Muscle layer of colon (tissue), 2 donors: ENCODE measurements around the gene AP1S1.
"Not testable (repeated sequence)": the region's sequence is repeated elsewhere in the genome, so short reads cannot be mapped to it uniquely, and the experiment has no call there.

Experiments
- H3K27ac ChIP-seq: one replicate; pipeline ENCODE4 v1.7.0; 2013; ENCODE audit warnings: low read depth, mild to moderate bottlenecking, low read length, moderate library complexity
- H3K27me3 ChIP-seq, 2 donors: one replicate each; pipeline ENCODE4 v1.7.0; 2013; ENCODE audit warnings: low read length in 2 of 2, mild to moderate bottlenecking in 2 of 2; ENCODE audit not compliant: insufficient read depth in 2 of 2, control insufficient read depth in 1 of 2
- H3K36me3 ChIP-seq: one replicate; pipeline ENCODE4 v1.7.0; 2013; ENCODE audit warnings: mild to moderate bottlenecking, low read length; ENCODE audit not compliant: insufficient read depth
- H3K4me1 ChIP-seq: one replicate; pipeline ENCODE4 v1.7.0; 2013; ENCODE audit warnings: mild to moderate bottlenecking, low read length; ENCODE audit not compliant: insufficient read depth
- H3K4me3 ChIP-seq, 2 donors: one replicate each; pipeline ENCODE4 v1.7.0; 2013; ENCODE audit warnings: low read length in 2 of 2, low read depth in 1 of 2, mild to moderate bottlenecking in 1 of 2, moderate library complexity in 1 of 2
- H3K9ac ChIP-seq: one replicate; pipeline ENCODE4 v1.7.0; 2013; ENCODE audit warnings: low read length
- H3K9me3 ChIP-seq: one replicate; pipeline ENCODE4 v1.7.0; 2013; ENCODE audit warnings: mild to moderate bottlenecking, low read length
- donor health status: abdominal sarcoma.
- donor health status: Adenocarcinoma of cecum.

AP1S1 gene

DNA sequence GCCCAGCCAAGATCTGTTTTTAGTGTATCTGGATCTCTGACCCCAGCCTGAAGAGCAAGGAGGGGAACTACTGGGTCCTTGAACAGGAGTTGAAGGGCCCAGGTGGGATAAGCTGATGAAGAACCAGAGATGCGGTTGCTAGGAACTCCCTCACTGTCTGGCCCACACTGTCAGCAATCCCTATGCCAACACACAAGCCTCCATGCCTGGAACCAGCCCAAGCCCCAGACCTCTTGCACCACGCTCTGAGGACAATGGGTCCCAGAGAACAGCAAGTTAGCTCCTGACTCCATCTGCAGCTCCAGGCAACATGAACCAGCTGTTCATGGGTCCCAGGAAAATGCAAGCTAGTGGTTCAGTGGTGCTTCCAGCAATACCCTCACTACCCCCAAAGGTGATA, 23.4 kb downstream of the AP1S1 start:
- Histone ChIP-seq H3K4me3 (no peak overlapping the region), H3K27me3 (peaks cover 45 to 90% of the 10 kb centered on the region in 2 donors), H3K4me1 (peaks cover 6% of the 10 kb centered on the region), H3K36me3 (no peaks in the 10 kb centered on the region), H3K27ac (no peak overlapping the region), H3K9ac (no peak overlapping the region), H3K9me3 (no peaks in the 10 kb centered on the region)

- H3K27me3 ChIP-seq = peaks cover 33 to 77% of the 10 kb centered on the region in 2 donors
- H3K4me1 ChIP-seq = no peaks in the 10 kb centered on the region
- H3K27ac ChIP-seq = no peak overlapping the region
- no peaks in the 10 kb centered on the region for H3K36me3 ChIP-seq
- no peaks in the 10 kb centered on the region for H3K9me3 ChIP-seq
- H3K9ac ChIP-seq = no peak overlapping the region
- H3K4me3 ChIP-seq = no peak overlapping the region
Measured at GRCh38 chr7:101179117-101179516, 24.8 kb downstream of the AP1S1 start.

DNA sequence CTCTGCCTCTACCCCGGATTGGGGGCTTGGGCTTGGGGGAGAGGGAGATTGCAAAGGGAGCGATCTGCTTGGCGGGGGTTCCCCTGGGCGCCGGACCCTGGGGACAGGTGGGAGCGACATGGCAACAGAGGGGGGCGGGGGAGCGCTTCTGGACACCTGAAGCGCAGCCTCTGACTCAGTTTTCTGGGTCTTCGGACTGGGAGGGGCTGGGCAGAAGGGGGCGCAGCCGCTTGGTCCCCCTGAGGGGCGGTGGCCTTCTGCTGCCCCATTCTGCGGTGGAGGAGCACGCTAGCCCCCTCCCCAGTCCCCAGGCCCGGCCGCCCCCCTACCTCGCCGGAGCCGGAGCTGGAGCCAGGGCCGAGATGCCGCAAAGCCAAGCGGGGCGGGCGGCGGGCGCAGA, 25.4 kb downstream of the AP1S1 start:
- Histone ChIP-seq H3K4me1 (no peaks in the 10 kb centered on the region), H3K27me3 (peaks cover 28 to 72% of the 10 kb centered on the region in 2 donors), H3K27ac (no peak overlapping the region), H3K4me3 (no peak overlapping the region), H3K9ac (no peak overlapping the region), H3K36me3 (no peaks in the 10 kb centered on the region), H3K9me3 (no peaks in the 10 kb centered on the region)

GRCh38 chr7:101180130-101180755, 26.0 kb downstream of the AP1S1 start, which contains the start of gene NAT16:
Gene NAT16 (minus strand): TSS chr7:101180293. CDS start chr7:101174807, 5,486 bp downstream.
- no peaks in the 10 kb centered on the region for H3K36me3 ChIP-seq
- H3K27ac ChIP-seq = no peak within 1 kb of the TSS
- H3K27me3 ChIP-seq = peaks cover 28 to 68% of the 10 kb centered on the region in 2 donors
- no peaks in the 10 kb centered on the region for H3K9me3 ChIP-seq
- no peak within 1 kb of the TSS for H3K9ac ChIP-seq
- no peaks in the 10 kb centered on the region for H3K4me1 ChIP-seq
- no peak within 1 kb of the TSS for H3K4me3 ChIP-seq

DNA sequence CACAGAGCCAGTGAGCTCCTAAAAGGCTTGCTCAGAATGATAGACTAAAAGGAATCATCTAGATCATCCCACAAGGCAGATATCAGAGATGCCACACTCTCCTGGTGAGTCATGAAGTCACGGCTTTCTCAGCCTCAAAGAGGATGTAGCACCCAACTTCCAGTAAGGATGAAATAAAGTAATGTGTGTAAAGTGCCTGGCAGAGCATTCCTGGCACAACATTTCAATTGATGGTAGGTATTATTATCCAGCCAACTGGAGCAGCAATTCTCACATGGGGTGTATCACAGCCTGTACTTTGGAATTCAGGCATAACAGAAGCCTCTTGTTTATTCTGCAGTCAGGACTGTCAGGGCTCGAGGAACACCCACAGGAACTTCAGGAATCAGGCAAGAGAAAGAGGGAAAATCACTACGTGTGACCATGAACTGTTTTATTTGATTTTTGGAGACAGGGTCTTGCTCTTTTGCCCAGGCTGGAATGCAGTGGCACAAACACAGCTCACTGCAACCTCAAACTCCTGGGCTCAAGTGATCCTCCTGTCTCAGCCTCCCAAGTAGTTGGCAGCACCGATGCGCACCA, 31.1 kb downstream of the AP1S1 start:
- Histone ChIP-seq H3K9me3 (no peaks in the 10 kb centered on the region), H3K36me3 (no peaks in the 10 kb centered on the region), H3K27me3 (peaks cover 4 to 18% of the 10 kb centered on the region in 2 donors), H3K4me3 (no peak overlapping the region), H3K4me1 (no peaks in the 10 kb centered on the region), H3K9ac (no peak overlapping the region), H3K27ac (no peak overlapping the region)

DNA sequence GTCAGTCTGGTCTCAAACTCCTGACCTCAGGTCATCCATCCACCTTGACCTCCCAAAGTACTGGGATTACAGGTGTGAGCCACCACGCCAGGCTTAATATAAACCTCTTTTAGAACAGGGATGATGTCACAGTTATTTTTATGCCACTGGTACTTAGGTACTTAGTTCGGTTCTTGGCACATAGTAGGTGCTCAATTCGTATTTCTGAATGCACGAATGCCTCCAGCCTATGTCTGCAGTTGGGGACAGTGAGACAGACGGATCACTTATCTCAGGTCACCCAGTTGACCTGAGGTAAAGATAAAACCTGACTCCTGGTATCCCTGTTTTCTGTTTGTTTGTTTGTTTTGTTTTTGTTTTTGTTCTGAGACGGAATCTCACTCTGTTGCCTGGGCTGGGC, 31.9 kb downstream of the AP1S1 start:
- no peaks in the 10 kb centered on the region for H3K4me1 ChIP-seq
- H3K4me3 ChIP-seq = no peak overlapping the region
- H3K27ac ChIP-seq = no peak overlapping the region
- peaks cover 0 to 10% of the 10 kb centered on the region in 2 donors for H3K27me3 ChIP-seq
- no peaks in the 10 kb centered on the region for H3K9me3 ChIP-seq
- no peaks in the 10 kb centered on the region for H3K36me3 ChIP-seq
- H3K9ac ChIP-seq = no peak overlapping the region

DNA sequence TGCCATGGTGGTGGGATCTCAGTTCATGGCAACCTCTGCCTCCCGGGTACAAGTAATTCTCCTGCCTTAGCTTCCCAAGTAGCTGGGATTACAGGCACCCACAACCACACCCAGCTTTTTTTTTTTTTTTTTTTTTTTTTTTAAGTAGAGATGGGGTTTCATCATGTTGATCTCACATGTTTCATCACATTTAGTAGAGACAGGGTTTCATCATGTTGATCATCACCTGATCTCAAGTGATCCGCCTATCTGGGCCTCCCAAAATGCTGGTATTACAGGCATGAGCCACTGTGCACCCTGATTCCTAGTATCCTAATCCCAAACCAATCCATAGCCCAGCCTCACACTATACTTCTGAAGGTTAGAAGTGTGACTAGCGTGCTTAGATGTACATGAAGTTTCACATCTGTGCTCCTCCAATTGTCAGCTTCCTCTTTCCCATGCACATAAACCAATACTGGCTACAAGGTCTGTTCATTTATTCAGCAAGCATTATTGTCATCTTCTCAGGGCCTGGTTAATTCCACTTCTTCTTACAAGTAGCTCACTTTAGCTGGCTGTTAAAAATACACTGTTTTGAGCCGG, 32.7 kb downstream of the AP1S1 start:
- Histone ChIP-seq H3K27ac (no peak overlapping the region), H3K36me3 (no peaks in the 10 kb centered on the region), H3K4me1 (no peaks in the 10 kb centered on the region), H3K4me3 (no peak overlapping the region), H3K9me3 (no peaks in the 10 kb centered on the region), H3K27me3 (peaks cover 0 to 9% of the 10 kb centered on the region in 2 donors), H3K9ac (no peak overlapping the region)

GRCh38 chr7:101189109-101189508, 34.8 kb downstream of the AP1S1 start:
- Histone ChIP-seq H3K9me3 (no peaks in the 10 kb centered on the region), H3K27ac (no peak overlapping the region), H3K4me1 (no peaks in the 10 kb centered on the region), H3K27me3 (no peaks in the 10 kb centered on the region), H3K36me3 (no peaks in the 10 kb centered on the region), H3K9ac (no peak overlapping the region), H3K4me3 (no peak overlapping the region)

GRCh38 chr7:101195884-101196283, 41.6 kb downstream of the AP1S1 start:
- Histone ChIP-seq H3K4me3 (no peak overlapping the region), H3K27ac (no peak overlapping the region), H3K27me3 (peaks cover 9 to 18% of the 10 kb centered on the region in 2 donors), H3K4me1 (no peaks in the 10 kb centered on the region), H3K9me3 (no peaks in the 10 kb centered on the region), H3K9ac (no peak overlapping the region), H3K36me3 (no peaks in the 10 kb centered on the region)

DNA sequence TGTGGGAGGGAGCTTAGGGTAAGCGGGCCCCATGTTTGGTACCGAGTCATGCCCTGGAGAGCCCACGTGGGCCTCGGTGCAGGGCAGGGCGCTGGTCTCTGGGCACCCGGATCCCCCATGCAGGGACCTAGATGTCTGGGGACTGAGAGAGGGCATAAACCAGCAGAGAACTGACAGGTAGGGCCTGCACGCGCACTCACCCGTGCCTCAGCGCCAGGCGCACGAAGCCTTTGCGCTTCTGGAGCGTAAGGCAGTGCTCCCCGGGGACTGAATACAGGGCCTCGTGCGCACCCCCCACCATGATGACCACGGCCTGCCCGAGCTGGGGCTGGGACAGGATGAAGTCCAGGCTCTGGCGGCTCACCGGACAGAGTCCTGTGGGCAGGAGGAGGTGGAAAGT, 43.7 kb downstream of the AP1S1 start:
- Histone ChIP-seq H3K27ac (no peak overlapping the region), H3K9ac (no peak overlapping the region), H3K9me3 (no peaks in the 10 kb centered on the region), H3K27me3 (peaks cover 10 to 39% of the 10 kb centered on the region in 2 donors), H3K4me3 (no peak overlapping the region), H3K4me1 (no peaks in the 10 kb centered on the region), H3K36me3 (no peaks in the 10 kb centered on the region)

DNA sequence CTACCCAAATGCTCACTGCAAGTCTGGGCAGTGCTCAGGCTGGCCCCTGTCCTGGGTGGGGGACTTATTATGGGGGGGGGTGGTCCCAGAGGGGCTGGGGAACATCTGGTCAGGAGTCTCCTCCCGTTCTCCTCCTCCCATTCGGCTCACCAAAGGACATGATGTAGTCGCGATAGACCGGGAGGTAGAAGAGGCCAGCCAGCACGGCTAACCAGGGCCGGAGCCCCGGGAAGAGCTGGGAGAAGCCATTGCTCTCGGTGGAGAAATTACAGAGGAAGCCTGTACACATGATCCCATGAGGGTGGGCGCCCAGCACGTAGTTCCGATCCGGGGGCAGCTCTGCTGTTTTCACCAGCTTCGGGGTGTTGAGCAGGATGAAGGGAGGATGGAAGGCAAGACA, 44.2 kb downstream of the AP1S1 start:
- Histone ChIP-seq H3K9ac (no peak overlapping the region), H3K36me3 (no peaks in the 10 kb centered on the region), H3K4me1 (no peaks in the 10 kb centered on the region), H3K27ac (no peak overlapping the region), H3K9me3 (no peaks in the 10 kb centered on the region), H3K4me3 (no peak overlapping the region), H3K27me3 (peaks cover 10 to 43% of the 10 kb centered on the region in 2 donors)

DNA sequence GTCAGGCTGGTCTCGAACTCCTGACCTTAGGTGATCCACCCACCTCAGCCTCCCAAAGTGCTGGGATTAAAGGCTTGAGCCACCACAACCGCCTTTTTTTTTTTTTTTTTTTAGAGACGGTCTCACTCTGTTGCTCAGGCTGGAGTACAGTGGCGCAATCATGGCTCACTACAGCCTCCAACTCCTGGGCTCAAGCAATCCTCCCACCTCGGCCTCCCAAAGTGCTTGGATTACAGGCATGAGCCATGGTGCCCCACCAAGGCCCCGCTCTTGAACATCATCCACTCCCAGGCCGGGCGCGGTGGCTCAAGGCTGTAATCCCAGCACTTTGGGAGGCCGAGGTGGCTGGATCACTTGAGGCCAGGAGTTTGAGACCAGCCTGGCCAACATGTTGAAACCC, 45.2 kb downstream of the AP1S1 start:
- H3K27me3 ChIP-seq = peaks cover 10 to 43% of the 10 kb centered on the region in 2 donors
- H3K36me3 ChIP-seq, H3K9me3 ChIP-seq, H3K4me1 ChIP-seq, H3K27ac ChIP-seq, H3K9ac ChIP-seq, H3K4me3 ChIP-seq: not testable (repeated sequence)
